Activated naive CD4-positive, alpha-beta T cell treated with anti-CD3 and anti-CD28 coated beads, Interleukin-2, amount 10 ng/mL, durations not matched to agents 7 days and 5 days (primary cell): ENCODE data around the gene FGFBP1.

Source experiments
- CTCF ChIA-PET: fragments of 350-600 bp; sonication (Branson Sonifier 250); formaldehyde crosslinking; loops from one replicate; lab custom pipeline; 2021; ENCODE audit warnings: antibody characterized with exemption; lab: Charles Lee
- DNase-seq: peaks from one replicate; pipeline ENCODE4 v3.0.0-alpha.2; 2020
- H3K27ac Mint-ChIP-seq: one replicate; pipeline ENCODE4 v1.8.0; 2021; ENCODE audit warnings: mild to moderate bottlenecking, moderate library complexity, mixed read lengths
- H3K27me3 Mint-ChIP-seq: one replicate; pipeline ENCODE4 v1.8.0; 2021; ENCODE audit warnings: mild to moderate bottlenecking, mixed read lengths
- H3K36me3 Mint-ChIP-seq: one replicate; pipeline ENCODE4 v1.8.0; 2021; ENCODE audit warnings: mixed read lengths
- H3K4me1 Mint-ChIP-seq: one replicate; pipeline ENCODE4 v1.8.0; 2021; ENCODE audit warnings: mixed read lengths
- H3K4me3 Mint-ChIP-seq: one replicate; pipeline ENCODE4 v1.8.0; 2021; ENCODE audit warnings: mild to moderate bottlenecking, moderate library complexity, mixed read lengths
- H3K9me3 Mint-ChIP-seq: one replicate; pipeline ENCODE4 v1.8.0; 2021; ENCODE audit warnings: mixed read lengths

The FGFBP1 gene

GRCh38 chr4:15938640-15939039 lies at the start of gene FGFBP1:
Gene FGFBP1 (minus strand): TSS chr4:15938740. CDS start chr4:15936632, 2,108 bp downstream.
- Mint-ChIP-seq H3K4me3 (no peak within 1 kb of the TSS), H3K9me3 (no peaks in the 10 kb centered on the region), H3K27ac (no peak within 1 kb of the TSS), H3K27me3 (peaks cover 29% of the 10 kb centered on the region), H3K36me3 (no peaks in the 10 kb centered on the region), H3K4me1 (peaks cover 4% of the 10 kb centered on the region)
- DNase-seq: no peak
- CTCF ChIA-PET: interaction anchor here (1.1 to 1.5 kb wide), 2 partner anchors 8 to 18 kb away, joined by 3 read pairs; no protein-coding TSS in a partner anchor

DNA sequence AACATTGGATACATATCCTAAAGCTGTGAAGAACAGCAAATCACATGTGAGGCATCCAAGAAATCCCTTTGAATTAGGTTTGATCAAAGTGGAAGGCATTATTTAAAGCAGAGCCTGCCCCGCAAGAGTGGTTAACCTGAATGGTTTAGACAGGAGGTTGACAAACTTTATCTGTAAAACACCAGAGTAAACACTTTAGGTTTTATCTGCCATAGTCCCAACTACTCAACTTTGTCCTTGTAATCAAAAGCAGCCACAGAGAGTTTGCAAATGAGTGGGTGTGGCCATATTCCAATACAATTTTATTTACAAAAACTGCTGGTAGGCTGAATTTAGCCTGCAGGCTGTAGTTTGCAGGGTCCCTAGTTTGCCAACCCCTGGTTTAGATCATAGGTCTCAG lies 49.7 kb upstream of the FGFBP1 start:
- H3K4me1 Mint-ChIP-seq: no peaks in the 10 kb centered on the region
- CTCF ChIA-PET: interaction anchor here (1.3 kb wide), 1 partner anchor 13 kb away, joined by 9 read pairs; no protein-coding TSS in a partner anchor
- H3K27ac Mint-ChIP-seq: no peak overlapping the region

GRCh38 chr4:15986907-15987306 lies 48.4 kb upstream of the FGFBP1 start:
- peaks cover 36% of the 10 kb centered on the region for H3K27me3 Mint-ChIP-seq
- no peak overlapping the region for H3K4me3 Mint-ChIP-seq
- H3K27ac Mint-ChIP-seq: no peak overlapping the region
- CTCF ChIA-PET: interaction anchor here (1.1 kb wide), 1 partner anchor 104 kb away, joined by 4 read pairs; no protein-coding TSS in a partner anchor
- H3K36me3 Mint-ChIP-seq: no peaks in the 10 kb centered on the region
- no peaks in the 10 kb centered on the region for H3K4me1 Mint-ChIP-seq
- no peaks in the 10 kb centered on the region for H3K9me3 Mint-ChIP-seq
- no peak for DNase-seq

More for the DNA sequence above, 49.7 kb upstream of the FGFBP1 start:
- no peak for DNase-seq
- H3K36me3 Mint-ChIP-seq: no peaks in the 10 kb centered on the region
- no peak overlapping the region for H3K4me3 Mint-ChIP-seq
- H3K27me3 Mint-ChIP-seq: peaks cover 39% of the 10 kb centered on the region
- H3K9me3 Mint-ChIP-seq: no peaks in the 10 kb centered on the region

DNA sequence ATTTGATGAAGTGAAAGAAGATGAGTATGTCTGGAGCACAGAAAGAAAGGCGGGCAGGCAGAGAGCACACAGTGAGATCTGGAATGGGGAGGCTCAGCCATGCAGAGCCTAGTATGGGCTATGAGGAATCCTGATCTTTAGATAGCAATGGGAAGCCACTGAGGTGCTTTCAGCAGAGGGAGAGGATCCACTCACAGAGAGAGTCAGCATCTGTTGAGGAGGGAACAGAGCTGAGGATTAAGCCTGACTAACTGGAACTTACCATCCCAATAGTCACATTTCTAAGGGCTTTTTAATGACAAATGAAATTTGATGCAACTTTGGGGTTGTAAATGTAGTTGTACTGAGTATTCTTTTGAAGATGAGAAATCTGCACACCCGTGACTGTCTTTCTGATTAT lies 45.1 kb upstream of the FGFBP1 start:
- Mint-ChIP-seq H3K9me3 (no peaks in the 10 kb centered on the region), H3K36me3 (no peaks in the 10 kb centered on the region), H3K27me3 (peaks cover 21% of the 10 kb centered on the region), H3K4me3 (no peak overlapping the region), H3K27ac (no peak overlapping the region), H3K4me1 (no peaks in the 10 kb centered on the region)
- DNase-seq: no peak
- CTCF ChIA-PET: no interaction called here

GRCh38 chr4:15982842-15983524 lies 44.4 kb upstream of the FGFBP1 start:
- Mint-ChIP-seq H3K36me3 (no peaks in the 10 kb centered on the region), H3K27ac (no peak overlapping the region), H3K4me3 (no peak overlapping the region), H3K27me3 (peaks cover 21% of the 10 kb centered on the region), H3K9me3 (no peaks in the 10 kb centered on the region), H3K4me1 (no peaks in the 10 kb centered on the region)
- CTCF ChIA-PET: no interaction called here
- no peak for DNase-seq

- Mint-ChIP-seq H3K4me1 (no peaks in the 10 kb centered on the region), H3K4me3 (no peak overlapping the region), H3K36me3 (no peaks in the 10 kb centered on the region), H3K9me3 (no peaks in the 10 kb centered on the region), H3K27ac (no peak overlapping the region), H3K27me3 (peaks cover 17% of the 10 kb centered on the region)
- CTCF ChIA-PET: interaction anchor here (1.3 to 1.8 kb wide), 2 partner anchors 15 to 25 kb away, joined by 3 to 6 read pairs; no protein-coding TSS in a partner anchor
- DNase-seq: no peak
These were observed 38.2 kb upstream of the FGFBP1 start for GRCh38 chr4:15976456-15977447.

DNA sequence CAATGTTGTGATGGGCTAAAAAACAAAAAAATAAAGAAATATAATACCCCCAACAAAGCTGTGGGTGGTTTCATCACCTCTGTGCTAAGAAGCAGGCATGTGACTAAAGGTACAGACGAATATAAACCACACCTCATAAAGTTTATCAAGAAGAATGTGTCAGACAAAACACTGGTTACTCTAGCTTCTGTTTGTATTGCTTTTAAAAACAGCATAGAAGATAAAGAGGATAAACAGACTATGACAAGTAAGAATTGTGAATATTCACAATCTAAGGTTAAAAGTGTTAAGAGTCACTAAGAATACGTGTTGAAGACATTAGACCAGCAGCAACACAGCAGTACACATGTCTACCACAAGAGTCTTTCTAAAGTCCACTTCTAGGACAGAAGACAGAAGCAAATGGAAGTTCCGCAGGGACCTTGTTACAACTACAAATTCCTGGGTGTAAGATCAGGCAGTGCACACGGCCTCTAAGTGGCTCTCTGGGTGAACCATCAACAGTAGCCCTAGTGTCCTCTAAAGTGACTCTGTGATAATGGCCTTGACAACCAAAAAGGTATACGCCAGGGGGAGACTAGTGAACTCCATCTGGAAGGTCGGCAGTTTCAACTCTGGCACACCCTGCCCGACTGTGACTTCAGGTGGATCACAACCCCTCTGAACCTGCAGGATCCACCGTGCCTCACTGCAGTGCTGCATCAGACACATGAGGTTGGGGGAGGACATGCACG lies 32.7 kb upstream of the FGFBP1 start:
- no peak overlapping the region for H3K27ac Mint-ChIP-seq
- CTCF ChIA-PET: interaction anchor here (1.7 to 2.1 kb wide), 2 partner anchors 8 to 89 kb away, joined by 4 to 5 read pairs; partner anchors contain the start of gene FGFBP2

DNA sequence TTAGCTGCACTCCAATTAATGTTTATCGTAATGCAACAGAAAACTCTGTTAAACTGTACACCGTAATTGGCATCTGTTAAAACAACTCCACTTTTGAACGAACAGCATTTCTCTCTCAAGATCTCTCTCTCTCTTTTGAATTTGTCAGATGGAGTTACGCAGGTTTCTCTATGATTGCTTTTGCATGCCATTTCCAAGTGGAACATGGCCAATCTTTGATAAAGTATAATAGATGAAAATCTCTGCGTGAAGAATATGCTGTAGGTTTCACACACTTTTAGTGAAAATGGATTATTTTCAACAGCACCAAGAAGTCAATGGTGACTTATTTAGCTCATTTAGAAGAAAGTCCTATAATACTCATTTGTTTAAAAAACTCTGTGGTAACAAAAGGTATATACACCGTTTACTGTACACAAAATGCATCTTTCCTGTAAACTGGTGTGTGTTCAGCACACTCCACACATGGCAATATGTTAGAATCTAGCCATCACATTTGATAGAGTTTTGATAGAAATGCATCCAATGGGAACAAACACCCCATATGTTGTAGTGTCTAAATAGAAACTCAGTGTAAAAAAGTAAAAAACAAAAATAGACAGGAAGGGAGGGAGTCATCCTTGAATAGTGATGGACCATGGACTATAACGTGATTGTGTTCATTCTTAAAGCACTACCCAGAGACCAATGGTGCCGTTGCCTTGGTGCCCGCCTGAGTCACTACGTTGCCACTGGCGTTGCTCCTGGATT lies 30.2 kb upstream of the FGFBP1 start:
- Mint-ChIP-seq H3K36me3 (no peaks in the 10 kb centered on the region), H3K27me3 (peaks cover 26% of the 10 kb centered on the region), H3K4me3 (no peak overlapping the region), H3K9me3 (no peaks in the 10 kb centered on the region), H3K4me1 (peaks cover 3% of the 10 kb centered on the region), H3K27ac (no peak overlapping the region)
- CTCF ChIA-PET: interaction anchor here (0.8 kb wide), 1 partner anchor 13 kb away, joined by 3 read pairs; no protein-coding TSS in a partner anchor
- DNase-seq: no peak

More for the DNA sequence above, 32.7 kb upstream of the FGFBP1 start:
- H3K27me3 Mint-ChIP-seq: peaks cover 23% of the 10 kb centered on the region
- no peak for DNase-seq
- no peaks in the 10 kb centered on the region for H3K9me3 Mint-ChIP-seq
- H3K36me3 Mint-ChIP-seq: no peaks in the 10 kb centered on the region
- no peaks in the 10 kb centered on the region for H3K4me1 Mint-ChIP-seq
- no peak overlapping the region for H3K4me3 Mint-ChIP-seq

- Mint-ChIP-seq H3K4me3 (no peak overlapping the region), H3K4me1 (peaks cover 26% of the 10 kb centered on the region), H3K9me3 (no peaks in the 10 kb centered on the region), H3K27ac (no peak overlapping the region), H3K36me3 (no peaks in the 10 kb centered on the region), H3K27me3 (peaks cover 20% of the 10 kb centered on the region)
- CTCF ChIA-PET: no interaction called here
- DNase-seq: no peak
These were observed 26.8 kb upstream of the FGFBP1 start for GRCh38 chr4:15965325-15965724.

DNA sequence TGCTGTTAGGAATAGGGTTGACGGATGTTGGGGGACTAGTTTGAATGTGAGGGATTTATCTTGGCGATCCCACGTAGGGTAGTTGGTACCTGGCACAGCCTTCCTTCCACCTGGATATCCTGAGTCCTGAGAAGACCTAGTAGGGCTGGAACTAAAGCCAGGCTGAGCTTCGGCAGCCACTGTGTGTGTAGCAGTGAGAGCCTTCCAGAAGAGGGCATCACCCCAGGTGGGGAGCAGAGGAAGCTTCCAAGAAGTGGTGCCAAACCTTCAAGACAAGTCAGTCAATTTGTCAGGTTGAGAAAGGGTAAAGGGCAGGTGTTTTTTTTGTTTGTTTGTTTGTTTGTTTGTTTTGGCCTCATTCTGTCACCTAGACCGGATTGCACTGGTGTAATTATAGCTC lies 25.6 kb upstream of the FGFBP1 start:
- CTCF ChIA-PET: interaction anchor here (0.6 to 1.9 kb wide), 6 partner anchors 27 to 272 kb away, joined by 3 to 19 read pairs (median 4); no protein-coding TSS in a partner anchor
- no peak for DNase-seq
- Mint-ChIP-seq H3K27ac (no peak overlapping the region), H3K4me1 (peaks cover 27% of the 10 kb centered on the region), H3K27me3 (peaks cover 21% of the 10 kb centered on the region), H3K36me3 (no peaks in the 10 kb centered on the region), H3K4me3 (no peak overlapping the region), H3K9me3 (no peaks in the 10 kb centered on the region)

- CTCF ChIA-PET: interaction anchor here (0.7 to 2.1 kb wide), 8 partner anchors 9 to 236 kb away, joined by 3 to 19 read pairs (median 4); no protein-coding TSS in a partner anchor
- H3K27ac Mint-ChIP-seq: no peak overlapping the region
- H3K4me3 Mint-ChIP-seq: no peak overlapping the region
- no peaks in the 10 kb centered on the region for H3K9me3 Mint-ChIP-seq
- peaks cover 27% of the 10 kb centered on the region for H3K4me1 Mint-ChIP-seq
- H3K27me3 Mint-ChIP-seq: peaks cover 21% of the 10 kb centered on the region
- DNase-seq: peak; percentile 55
- H3K36me3 Mint-ChIP-seq: no peaks in the 10 kb centered on the region
These were observed 25.0 kb upstream of the FGFBP1 start for GRCh38 chr4:15963576-15963975.

GRCh38 chr4:15963001-15963451 lies 24.5 kb upstream of the FGFBP1 start, which contains the start of gene FGFBP2:
Gene FGFBP2 (minus strand): TSS chr4:15963175. CDS start chr4:15963129, 46 bp downstream.
- Mint-ChIP-seq H3K27me3 (peaks cover 21% of the 10 kb centered on the region), H3K4me1 (peaks cover 27% of the 10 kb centered on the region), H3K4me3 (peak within 1 kb of the TSS; percentile 55), H3K27ac (no peak within 1 kb of the TSS), H3K9me3 (no peaks in the 10 kb centered on the region), H3K36me3 (no peaks in the 10 kb centered on the region)
- DNase-seq: peak; percentile 74
- CTCF ChIA-PET: interaction anchor here (0.8 to 2.1 kb wide), 8 partner anchors 10 to 236 kb away, joined by 3 to 19 read pairs (median 5); no protein-coding TSS in a partner anchor
